Parathyroid adenoma (tissue), 2 donors: ENCODE measurements around the gene CCDC92B.

Source experiments
- H2AFZ ChIP-seq: fragments of 300-600 bp; sonication (generic); one replicate; pipeline ENCODE4 v1.7.0; 2017; ENCODE audit warnings: antibody characterized with exemption, mild to moderate bottlenecking
- H3K27ac ChIP-seq: fragments of 300-600 bp; sonication (generic); one replicate; pipeline ENCODE4 v1.7.0; 2017
- H3K27me3 ChIP-seq: fragments of 300-600 bp; sonication (generic); one replicate; pipeline ENCODE4 v1.7.0; 2017; ENCODE audit warnings: low read length; ENCODE audit not compliant: control insufficient read depth, insufficient read depth
- H3K36me3 ChIP-seq: fragments of 300-600 bp; sonication (generic); one replicate; pipeline ENCODE4 v1.7.0; 2017; ENCODE audit warnings: low read length; ENCODE audit not compliant: control insufficient read depth, insufficient read depth
- H3K4me1 ChIP-seq: fragments of 300-600 bp; sonication (generic); one replicate; pipeline ENCODE4 v1.7.0; 2017; ENCODE audit warnings: control low read depth
- H3K4me2 ChIP-seq: fragments of 300-600 bp; sonication (generic); one replicate; pipeline ENCODE4 v1.7.0; 2017; ENCODE audit warnings: low read length
- H3K4me3 ChIP-seq: fragments of 300-600 bp; sonication (generic); one replicate; pipeline ENCODE4 v1.7.0; 2017; ENCODE audit warnings: low read depth, low read length
- H3K79me2 ChIP-seq: fragments of 300-600 bp; sonication (generic); one replicate; pipeline ENCODE4 v1.7.0; 2017; ENCODE audit warnings: control low read depth
- H3K9ac ChIP-seq: fragments of 300-600 bp; sonication (generic); one replicate; pipeline ENCODE4 v1.7.0; 2017; ENCODE audit warnings: mild to moderate bottlenecking
- H3K9me3 ChIP-seq: fragments of 300-600 bp; sonication (generic); one replicate; pipeline ENCODE4 v1.7.0; 2017; ENCODE audit warnings: low read length; ENCODE audit not compliant: control insufficient read depth
- TF ChIP-seq, protein P1 (sequence below): fragments of 300-600 bp; sonication (generic); IDR thresholded peaks from one replicate; pipeline ENCODE4 v1.7.0; 2017; ENCODE audit warnings: antibody characterized with exemption, mild to moderate bottlenecking
- donor health status: primary hyperparathyroidism.

CCDC92B gene

DNA sequence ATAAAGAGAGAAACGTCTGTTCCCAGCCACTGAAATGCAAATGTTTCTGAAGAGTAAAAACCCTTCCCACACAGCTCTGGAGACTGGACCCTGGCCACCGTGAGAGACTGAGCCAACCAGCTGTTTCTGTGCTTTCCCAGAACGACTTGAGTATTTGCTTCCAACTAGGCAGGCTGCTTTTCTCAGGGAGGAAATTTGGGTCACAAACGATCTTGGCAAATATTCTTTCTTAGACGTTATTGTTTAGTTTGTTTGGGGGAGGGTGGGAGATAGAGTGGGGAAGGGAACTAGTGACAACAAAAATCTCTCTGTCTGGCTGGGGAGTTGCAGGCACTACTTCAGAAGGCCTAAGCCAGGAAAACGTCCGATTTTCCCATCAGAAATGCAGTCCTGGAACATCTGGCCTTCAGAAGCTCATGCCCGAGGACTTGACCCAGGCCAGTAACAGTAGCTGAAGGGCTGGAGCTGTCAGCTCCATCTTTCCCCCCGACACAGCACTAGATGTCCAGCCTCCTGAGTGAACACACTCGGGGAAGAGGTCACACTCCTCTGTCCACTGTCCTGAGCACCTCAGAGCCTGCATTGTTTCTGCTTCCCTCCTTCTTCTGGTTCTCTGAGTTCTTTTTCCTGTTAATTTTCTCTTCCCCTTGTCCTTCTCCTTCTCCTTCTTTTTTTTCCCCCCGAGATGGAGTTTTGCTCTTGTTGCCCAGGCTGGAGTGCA is 4.0 kb downstream of the CCDC92B start:
- TF ChIP-seq, protein P1, sequence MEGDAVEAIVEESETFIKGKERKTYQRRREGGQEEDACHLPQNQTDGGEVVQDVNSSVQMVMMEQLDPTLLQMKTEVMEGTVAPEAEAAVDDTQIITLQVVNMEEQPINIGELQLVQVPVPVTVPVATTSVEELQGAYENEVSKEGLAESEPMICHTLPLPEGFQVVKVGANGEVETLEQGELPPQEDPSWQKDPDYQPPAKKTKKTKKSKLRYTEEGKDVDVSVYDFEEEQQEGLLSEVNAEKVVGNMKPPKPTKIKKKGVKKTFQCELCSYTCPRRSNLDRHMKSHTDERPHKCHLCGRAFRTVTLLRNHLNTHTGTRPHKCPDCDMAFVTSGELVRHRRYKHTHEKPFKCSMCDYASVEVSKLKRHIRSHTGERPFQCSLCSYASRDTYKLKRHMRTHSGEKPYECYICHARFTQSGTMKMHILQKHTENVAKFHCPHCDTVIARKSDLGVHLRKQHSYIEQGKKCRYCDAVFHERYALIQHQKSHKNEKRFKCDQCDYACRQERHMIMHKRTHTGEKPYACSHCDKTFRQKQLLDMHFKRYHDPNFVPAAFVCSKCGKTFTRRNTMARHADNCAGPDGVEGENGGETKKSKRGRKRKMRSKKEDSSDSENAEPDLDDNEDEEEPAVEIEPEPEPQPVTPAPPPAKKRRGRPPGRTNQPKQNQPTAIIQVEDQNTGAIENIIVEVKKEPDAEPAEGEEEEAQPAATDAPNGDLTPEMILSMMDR, result no peak
- H3K4me2 ChIP-seq, result no peak overlapping the region
- H3K27me3 ChIP-seq, result no peaks in the 10 kb centered on the region
- H3K36me3 ChIP-seq, result no peaks in the 10 kb centered on the region
- H3K79me2 ChIP-seq, result no peaks in the 10 kb centered on the region
- H3K9me3 ChIP-seq, result no peaks in the 10 kb centered on the region
- H3K27ac ChIP-seq, result no peak overlapping the region
- no peak overlapping the region for H2AFZ ChIP-seq
- H3K9ac ChIP-seq, result no peak overlapping the region
- H3K4me3 ChIP-seq, result no peak overlapping the region
- H3K4me1 ChIP-seq, result no peaks in the 10 kb centered on the region

- H3K27me3 ChIP-seq, result no peaks in the 10 kb centered on the region
- H3K9ac ChIP-seq, result no peak overlapping the region
- no peaks in the 10 kb centered on the region for H3K9me3 ChIP-seq
- H2AFZ ChIP-seq, result no peak overlapping the region
- H3K79me2 ChIP-seq, result no peaks in the 10 kb centered on the region
- peaks cover 2% of the 10 kb centered on the region for H3K4me1 ChIP-seq
- no peak overlapping the region for H3K4me3 ChIP-seq
- H3K27ac ChIP-seq, result no peak overlapping the region
- no peaks in the 10 kb centered on the region for H3K36me3 ChIP-seq
- TF ChIP-seq, protein P1, result no peak
- no peak overlapping the region for H3K4me2 ChIP-seq
Observed at GRCh38 chr17:2737693-2738092, 11.8 kb downstream of the CCDC92B start.

- H3K4me3 ChIP-seq, result no peak overlapping the region
- H3K79me2 ChIP-seq, result no peaks in the 10 kb centered on the region
- H3K9me3 ChIP-seq, result no peaks in the 10 kb centered on the region
- no peak overlapping the region for H2AFZ ChIP-seq
- H3K27ac ChIP-seq, result no peak overlapping the region
- H3K9ac ChIP-seq, result no peak overlapping the region
- peaks cover 2% of the 10 kb centered on the region for H3K4me1 ChIP-seq
- no peaks in the 10 kb centered on the region for H3K27me3 ChIP-seq
- H3K36me3 ChIP-seq, result no peaks in the 10 kb centered on the region
- no peak overlapping the region for H3K4me2 ChIP-seq
- TF ChIP-seq, protein P1, result no peak
Observed at GRCh38 chr17:2736956-2737355, 12.5 kb downstream of the CCDC92B start.

- Histone ChIP-seq H3K4me3 (no peak overlapping the region), H3K27me3 (no peaks in the 10 kb centered on the region), H3K79me2 (no peaks in the 10 kb centered on the region), H3K9ac (no peak overlapping the region), H2AFZ (no peak overlapping the region), H3K4me1 (peaks cover 2% of the 10 kb centered on the region), H3K4me2 (no peak overlapping the region), H3K9me3 (no peaks in the 10 kb centered on the region), H3K27ac (no peak overlapping the region), H3K36me3 (no peaks in the 10 kb centered on the region)
- TF ChIP-seq, protein P1, result no peak
Observed at GRCh38 chr17:2735896-2736295, 13.6 kb downstream of the CCDC92B start.

- TF ChIP-seq, protein P1, result no peak
- Histone ChIP-seq H3K36me3 (no peaks in the 10 kb centered on the region), H3K9ac (no peak overlapping the region), H2AFZ (no peak overlapping the region), H3K9me3 (no peaks in the 10 kb centered on the region), H3K4me2 (no peak overlapping the region), H3K4me3 (no peak overlapping the region), H3K27me3 (no peaks in the 10 kb centered on the region), H3K4me1 (peaks cover 2% of the 10 kb centered on the region), H3K79me2 (no peaks in the 10 kb centered on the region), H3K27ac (no peak overlapping the region)
Observed at GRCh38 chr17:2734939-2735338, 14.5 kb downstream of the CCDC92B start.
